Stimulated activated CD8-positive, alpha-beta memory T cell treated with anti-CD3 and anti-CD28 coated beads, Interleukin-7, amount 100 ng/mL, for 1 hour (primary cell): ENCODE data around the gene SLC25A23.
"Not testable (repeated sequence)": the region's sequence is repeated elsewhere in the genome, so short reads cannot be mapped to it uniquely, and the experiment has no call there.

Source experiments
- DNase-seq, 2 donors: peaks; one replicate each; pipeline ENCODE4 v3.0.0-alpha.2; 2020; ENCODE audit warnings: low read depth in 2 of 2

Gene SLC25A23

DNA sequence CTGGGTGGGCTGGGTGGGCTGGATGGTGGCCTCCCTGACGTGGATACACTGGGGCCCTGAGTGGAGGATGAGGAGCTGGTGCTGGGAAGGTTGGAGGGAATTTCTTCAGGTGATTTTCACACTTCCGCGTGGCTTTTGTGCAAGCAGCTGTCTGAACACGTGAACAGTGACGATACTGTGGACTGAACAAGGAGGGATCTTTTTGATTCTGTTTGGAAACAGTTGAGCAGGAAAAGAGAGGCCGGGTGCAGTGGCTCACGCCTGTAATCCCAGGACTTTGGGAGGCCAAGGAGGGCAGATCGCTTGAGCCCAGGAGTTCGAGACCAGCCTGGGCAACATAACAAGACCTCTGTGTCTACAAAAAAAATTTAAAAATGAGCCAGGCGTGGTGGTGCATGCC, 57.5 kb downstream of the SLC25A23 start:
- DNase-seq: no peak

DNA sequence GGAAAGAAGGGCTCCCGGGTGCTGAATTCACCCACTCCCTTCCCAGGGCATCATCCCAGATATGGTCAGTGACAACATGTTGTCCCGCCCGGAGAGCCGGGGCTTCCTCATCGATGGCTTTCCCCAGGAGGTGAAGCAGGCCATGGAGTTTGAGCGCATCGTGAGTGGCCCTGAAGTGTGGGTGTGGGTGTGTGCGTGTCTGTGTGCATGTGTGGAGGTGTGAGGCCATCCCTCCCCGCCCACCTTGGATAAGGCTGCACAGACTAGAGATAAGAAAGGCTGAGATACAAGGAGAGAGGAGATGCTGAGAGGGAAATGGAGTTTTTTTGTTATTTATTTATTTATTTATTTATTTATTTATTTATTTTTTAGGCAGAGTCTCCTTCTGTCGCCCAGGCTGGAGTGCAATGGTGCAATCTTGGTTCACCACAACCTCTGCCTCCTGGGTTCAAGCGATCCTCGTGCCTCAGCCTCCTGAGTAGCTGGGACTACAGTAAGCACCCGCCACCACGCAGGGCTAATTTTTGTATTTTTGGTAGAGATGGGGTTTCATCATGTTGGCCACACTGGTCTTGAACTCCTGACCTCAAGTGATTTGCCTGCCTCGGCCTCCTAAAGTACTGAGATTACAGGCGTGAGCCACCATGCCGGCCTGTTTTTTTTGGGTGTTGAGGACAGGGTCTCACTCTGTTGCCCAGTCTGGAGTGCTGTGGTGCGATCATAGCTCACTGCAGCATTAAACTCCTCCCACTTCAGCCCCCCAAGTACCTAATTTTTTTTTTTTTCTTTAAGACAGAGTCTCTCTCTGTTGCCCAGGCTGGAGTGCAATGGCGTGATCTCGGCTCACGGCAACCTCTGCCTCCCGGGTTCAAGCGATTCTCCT, 59.3 kb downstream of the SLC25A23 start:
- not testable (repeated sequence) for DNase-seq

DNA sequence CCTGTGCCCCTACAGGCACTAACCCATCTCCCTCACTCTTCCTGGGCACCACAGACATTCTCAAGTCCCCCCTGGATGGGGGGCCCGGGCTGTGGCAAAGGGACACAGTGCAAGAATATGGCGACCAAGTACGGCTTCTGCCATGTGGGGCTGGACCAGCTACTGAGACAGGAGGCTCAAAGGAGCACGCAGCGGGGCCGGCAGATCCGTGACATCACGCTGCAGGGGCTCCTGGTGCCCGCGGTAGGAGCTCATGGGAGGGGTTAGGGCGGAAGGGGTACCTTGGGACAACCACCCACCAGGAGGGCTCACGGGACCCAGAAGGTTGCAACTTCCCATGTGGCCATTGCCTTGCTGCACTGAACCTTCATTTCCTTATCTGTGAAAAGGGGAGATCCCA, 63.3 kb downstream of the SLC25A23 start:
- DNase-seq: no peak

DNA sequence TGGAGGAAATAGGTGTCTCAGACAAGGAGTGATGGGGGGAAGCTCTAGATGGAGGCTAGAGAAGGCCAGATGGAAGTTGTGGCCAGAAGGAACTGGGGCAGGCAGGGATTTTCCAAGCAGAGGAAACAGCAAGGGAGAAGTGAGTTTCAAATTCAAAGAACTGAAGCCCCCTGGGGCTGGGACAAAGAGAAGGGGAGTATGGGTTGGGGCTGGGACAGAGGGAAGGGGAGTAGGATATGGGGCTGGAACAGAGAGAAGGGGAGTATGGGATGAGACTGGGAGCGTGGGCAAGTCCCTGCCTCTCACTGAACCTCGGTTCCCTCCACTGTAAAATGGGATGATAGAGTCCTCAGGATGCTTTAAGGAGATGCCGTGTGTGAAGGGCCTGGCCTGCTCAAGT, 64.8 kb downstream of the SLC25A23 start:
- no peak for DNase-seq

DNA sequence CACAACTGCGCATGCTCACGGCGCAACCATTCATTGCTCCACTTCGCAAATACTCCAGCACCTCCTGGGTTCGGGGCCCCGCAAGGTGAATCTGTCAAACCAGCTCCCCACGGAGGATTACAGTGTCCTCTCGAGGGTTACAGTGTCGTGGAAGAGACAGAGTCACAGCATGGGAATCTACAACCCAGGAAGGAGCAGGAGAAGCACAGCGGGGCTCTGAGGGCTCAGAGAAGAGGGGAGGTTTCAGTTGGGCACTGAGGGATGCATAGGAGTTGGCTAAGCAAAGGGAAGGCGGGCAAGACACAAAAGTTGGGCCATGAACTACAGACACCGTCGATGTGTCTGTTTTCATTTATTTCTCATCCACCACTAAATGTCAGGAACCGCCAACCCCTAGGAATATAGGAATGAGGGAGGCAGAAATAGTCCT, 65.6 kb downstream of the SLC25A23 start:
- DNase-seq: peak in 1 of 2 donors; percentile 46

DNA sequence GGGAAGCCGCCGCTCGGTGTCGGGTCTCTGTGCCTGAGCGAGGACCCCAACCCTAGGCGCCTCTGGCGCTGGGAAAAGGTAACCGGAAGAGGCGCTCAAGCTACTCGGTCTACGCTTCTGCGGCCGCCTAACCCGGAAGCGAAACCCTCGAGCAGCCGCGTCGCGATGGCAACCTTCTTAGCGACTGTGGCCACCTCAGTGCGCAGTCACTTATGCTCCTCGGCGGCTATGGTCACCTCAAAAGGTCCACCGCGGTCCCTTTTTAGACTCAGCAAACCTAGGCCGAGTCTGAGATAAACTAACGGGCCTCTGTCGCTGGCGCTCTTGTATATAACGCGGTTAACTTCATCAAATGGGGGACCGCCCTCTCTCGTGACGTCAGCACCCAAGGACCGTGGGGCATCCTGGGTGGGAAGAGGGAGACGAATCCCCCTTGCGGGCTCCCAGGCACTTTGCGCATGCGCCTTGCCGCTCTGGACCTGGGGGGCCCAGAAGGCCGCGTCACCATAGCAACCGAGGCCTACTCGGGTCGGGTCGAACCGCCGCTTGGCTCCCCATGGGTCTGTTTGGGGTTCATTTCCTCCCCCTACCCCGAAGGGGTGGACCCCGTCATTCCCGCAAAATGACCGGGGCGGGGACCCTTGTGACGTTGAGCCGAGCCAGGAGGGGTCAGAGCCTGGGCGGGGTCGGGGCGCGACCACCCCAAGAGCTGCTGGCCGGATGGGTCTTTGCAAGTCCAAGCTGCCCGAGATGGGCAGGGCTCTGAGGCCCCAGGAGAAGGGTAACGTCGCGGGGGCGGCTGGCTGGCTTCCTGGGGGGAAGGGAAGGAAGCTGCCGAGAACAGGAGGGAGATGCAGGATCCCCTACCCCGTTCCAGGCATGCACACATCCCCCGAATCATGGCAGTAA, 66.3 kb downstream of the SLC25A23 start, which contains the start of gene GTF2F1:
Gene GTF2F1 (minus strand): TSS at position 91 of the 909 bp plus-strand sequence. CDS start 169 bp downstream, outside the sequence.
- peak; percentile 79 to 88 for DNase-seq

DNA sequence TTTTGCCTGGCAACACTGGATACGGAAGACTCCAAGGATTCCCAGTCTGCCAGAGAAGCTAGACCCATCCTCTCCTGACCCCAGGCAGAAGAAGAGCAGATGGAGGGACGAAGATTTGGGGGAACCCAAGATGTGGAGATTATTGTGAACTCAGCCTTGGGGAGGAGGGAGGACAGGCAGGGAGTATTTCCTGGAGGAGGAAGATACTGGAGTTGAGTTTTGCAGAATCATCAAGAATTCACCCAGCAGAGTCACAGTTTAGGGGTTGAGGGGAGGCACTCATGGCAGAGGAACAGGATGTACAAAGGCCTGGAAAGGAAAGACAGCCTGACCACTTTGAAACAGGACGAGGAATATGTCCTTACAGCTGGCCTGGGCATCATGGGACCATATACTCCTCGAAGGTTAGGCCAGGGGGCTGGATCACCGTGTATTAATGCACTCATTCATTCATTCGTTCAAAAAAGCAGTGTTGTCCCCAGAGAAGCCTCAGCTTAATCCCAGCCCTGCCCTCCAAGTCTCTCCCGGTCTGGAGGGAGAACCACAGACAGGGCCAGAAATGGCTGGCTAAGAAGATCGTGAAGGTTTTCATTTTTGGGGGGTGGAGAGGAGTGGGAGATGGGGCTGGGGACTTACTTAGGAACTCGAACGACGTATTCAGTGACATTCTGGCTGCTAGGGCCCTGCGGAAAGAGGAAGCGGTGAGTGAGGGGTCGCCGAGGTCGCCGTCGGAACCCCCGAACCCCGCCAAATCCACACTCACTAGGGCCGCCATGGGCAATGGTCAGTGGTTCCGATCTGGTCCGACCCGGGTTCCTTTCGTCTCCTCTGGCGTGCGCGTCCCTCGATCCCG, 67.1 kb downstream of the SLC25A23 start:
- DNase-seq: no peak
